CD4-positive, alpha-beta memory T cell (primary cell): ENCODE results near the gene GPR153. TPM values are rescaled to one million over a fixed set of nuclear protein-coding genes. Genes with fewer than 3 reads are reported as not detected.
A peak's percentile ranks its signal among the peaks of the same experiment; 100 is the strongest.

Experiments used
- CTCF ChIA-PET: fragments of 350-600 bp; sonication (Branson Sonifier 250); formaldehyde crosslinking; loops from one replicate; lab custom pipeline; 2021; ENCODE audit warnings: inconsistent platforms; ENCODE audit not compliant: partially characterized antibody; lab: Charles Lee
- POLR2A ChIA-PET: fragments of 350-600 bp; sonication (Branson Sonifier 250); formaldehyde crosslinking; loops from one replicate; lab custom pipeline; 2021; ENCODE audit not compliant: partially characterized antibody; lab: Charles Lee
- DNase-seq, 5 donors: peaks; one replicate each; pipeline versions ENCODE4 v3.0.0 to v3.0.0-alpha.2; 2020 to 2022; ENCODE audit warnings: mixed read lengths in 1 of 5
- H3K27ac ChIP-seq: one replicate; pipeline ENCODE4 v1.7.0; 2013; ENCODE audit warnings: low read depth, low read length
- H3K27me3 ChIP-seq: 2 replicates; pipeline ENCODE4 v1.7.0; 2013; ENCODE audit warnings: mild to moderate bottlenecking, low read length, moderate library complexity; ENCODE audit not compliant: insufficient read depth
- H3K36me3 ChIP-seq: 2 replicates; pipeline ENCODE4 v1.7.0; 2013; ENCODE audit warnings: mild to moderate bottlenecking, low read length, moderate library complexity; ENCODE audit not compliant: insufficient read depth
- H3K4me1 ChIP-seq: 2 replicates; pipeline ENCODE4 v1.7.0; 2013; ENCODE audit warnings: mild to moderate bottlenecking, low read length, moderate library complexity; ENCODE audit not compliant: insufficient read depth
- H3K4me3 ChIP-seq, 2 donors: one replicate each; pipeline ENCODE4 v1.7.0; 2013; ENCODE audit warnings: low read length in 2 of 2, mild to moderate bottlenecking in 1 of 2
- H3K9me3 ChIP-seq, 2 donors: one replicate each; pipeline ENCODE4 v1.7.0; 2013; ENCODE audit warnings: low read length in 2 of 2, control low read depth in 1 of 2; ENCODE audit not compliant: control insufficient read depth in 1 of 2
- H3K27ac Mint-ChIP-seq, 7 donors: one replicate each; pipeline ENCODE4 v1.8.0; 2020 to 2021; ENCODE audit warnings: mixed read lengths in 7 of 7, mild to moderate bottlenecking in 6 of 7, inconsistent platforms in 3 of 7, moderate library complexity in 3 of 7
- H3K27me3 Mint-ChIP-seq, 2 donors: one replicate each; pipeline ENCODE4 v1.8.0; 2020 to 2021; ENCODE audit warnings: mixed read lengths in 2 of 2
- H3K36me3 Mint-ChIP-seq, 2 donors: one replicate each; pipeline ENCODE4 v1.8.0; 2020 to 2021; ENCODE audit warnings: mixed read lengths in 2 of 2, inconsistent platforms in 1 of 2, mild to moderate bottlenecking in 1 of 2
- H3K4me1 Mint-ChIP-seq, 4 donors: one replicate each; pipeline ENCODE4 v1.8.0; 2020 to 2021; ENCODE audit warnings: mixed read lengths in 4 of 4, mild to moderate bottlenecking in 1 of 4
- H3K4me3 Mint-ChIP-seq, 8 donors: one replicate each; pipeline ENCODE4 v1.8.0; 2020 to 2021; ENCODE audit warnings: mixed read lengths in 8 of 8, mild to moderate bottlenecking in 7 of 8, moderate library complexity in 6 of 8, inconsistent platforms in 3 of 8
- H3K9me3 Mint-ChIP-seq, 8 donors: one replicate each; pipeline ENCODE4 v1.8.0; 2020 to 2021; ENCODE audit warnings: mixed read lengths in 8 of 8, mild to moderate bottlenecking in 5 of 8, inconsistent platforms in 3 of 8, moderate library complexity in 1 of 8
- intact Hi-C: fragments of 100-400 bp; cut with micrococcal nuclease; formaldehyde crosslinking; loops from one replicate; pipeline ENCODE4 v1.15.1; 2023
- polyA plus RNA-seq, 2 donors: library from polyadenylated mRNA; unstranded; fragments of 300-500 nt; fragmentation: Illumina TruSeq; gene quantifications; one replicate each; pipeline ENCODE4 v1.2.3, GENCODE V29; 2021
- total RNA-seq, 2 experiments: library from RNA; stranded (reverse); gene quantifications; one replicate each; pipeline ENCODE4 v1.2.3, GENCODE V29; 2021

GPR153 gene
- total and polyA plus RNA-seq, 4 experiments from 2014 or later: 0.32 to 0.33 TPM; not detected in 2

DNA sequence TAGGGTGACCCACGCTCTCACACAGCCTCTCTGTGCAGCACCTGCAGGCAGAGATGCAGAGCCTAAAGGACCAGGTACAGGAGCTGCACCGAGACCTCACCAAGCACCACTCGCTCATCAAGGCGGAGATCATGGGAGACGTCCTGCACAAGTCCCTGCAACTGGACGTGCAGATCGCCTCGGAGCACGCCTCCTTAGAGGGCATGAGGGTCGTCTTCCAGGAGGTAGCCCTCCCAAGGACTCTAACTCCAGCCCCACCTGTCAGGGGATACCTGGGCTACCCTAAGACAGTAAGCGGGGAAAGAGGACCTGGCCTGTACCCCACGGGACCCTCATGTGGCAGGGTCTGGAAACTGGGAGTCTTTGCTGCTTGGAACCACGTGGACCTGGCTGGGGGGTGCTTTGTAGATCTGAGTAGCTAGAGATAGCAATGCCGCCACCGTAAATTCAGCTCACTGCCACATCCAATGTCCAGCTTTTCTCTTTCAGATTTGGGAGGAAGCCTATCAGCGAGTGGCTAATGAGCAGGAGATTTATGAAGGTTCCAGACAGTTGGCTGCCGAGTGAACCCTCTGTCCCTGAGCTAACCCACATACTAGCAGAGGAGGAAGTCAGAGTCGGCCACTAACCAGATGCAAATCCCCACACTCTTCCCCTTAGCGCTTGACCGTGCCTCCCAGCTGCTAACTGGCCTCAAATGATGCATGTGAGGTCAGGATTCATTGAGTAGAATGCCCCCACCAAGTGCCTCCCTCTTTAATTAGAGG lies 48.5 kb downstream of the GPR153 start:
- intact Hi-C loops: no loop called here
- H3K36me3 ChIP-seq: no peaks in the 10 kb centered on the region
- DNase-seq: no peak
- Mint-ChIP-seq H3K27me3 (no peaks in the 10 kb centered on the region), H3K4me3 (peak overlapping the region in 2 of 8 donors; percentile 12 to 30), H3K4me1 (peaks cover 0 to 16% (median 6%) of the 10 kb centered on the region in 4 donors), H3K36me3 (no peaks in the 10 kb centered on the region), H3K27ac (peak overlapping the region in 1 of 7 donors; percentile 29), H3K9me3 (no peaks in the 10 kb centered on the region)
- POLR2A ChIA-PET: no interaction called here
- no peaks in the 10 kb centered on the region for H3K9me3 ChIP-seq
- H3K4me1 ChIP-seq: peaks cover 9% of the 10 kb centered on the region
- no peaks in the 10 kb centered on the region for H3K27me3 ChIP-seq
- CTCF ChIA-PET: no interaction called here
- no peak overlapping the region for H3K4me3 ChIP-seq
- no peak overlapping the region for H3K27ac ChIP-seq

DNA sequence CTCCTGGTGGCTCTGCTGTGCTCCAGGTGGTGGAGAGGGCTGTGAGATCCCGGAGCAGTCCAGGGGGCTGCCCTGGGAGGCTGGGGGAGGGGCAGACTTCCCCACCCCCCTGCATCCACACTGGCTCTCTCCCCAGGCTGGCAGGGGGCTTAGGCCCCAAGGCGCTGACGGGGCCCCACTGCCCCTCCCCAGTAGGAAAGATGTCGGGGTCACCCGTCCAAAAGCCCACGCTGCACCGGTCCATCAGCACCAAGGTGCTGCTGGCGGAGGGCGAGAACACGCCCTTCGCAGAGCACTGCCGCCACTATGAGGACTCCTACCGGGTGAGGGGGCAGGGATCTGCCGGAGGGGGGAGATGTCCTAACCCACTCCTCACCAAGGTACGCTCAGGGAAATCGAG lies 49.2 kb downstream of the GPR153 start:
- no peak for DNase-seq
- H3K9me3 Mint-ChIP-seq: no peaks in the 10 kb centered on the region
- H3K4me3 Mint-ChIP-seq: no peak overlapping the region
- no peak overlapping the region for H3K27ac Mint-ChIP-seq
- Histone ChIP-seq H3K4me1 (peaks cover 13% of the 10 kb centered on the region), H3K27me3 (no peaks in the 10 kb centered on the region), H3K4me3 (no peak overlapping the region), H3K9me3 (no peaks in the 10 kb centered on the region), H3K27ac (no peak overlapping the region), H3K36me3 (no peaks in the 10 kb centered on the region)
- H3K27me3 Mint-ChIP-seq: peaks cover 0 to 2% of the 10 kb centered on the region in 2 donors
- intact Hi-C loops: no loop called here
- H3K4me1 Mint-ChIP-seq: peaks cover 2 to 19% (median 6%) of the 10 kb centered on the region in 4 donors
- ChIA-PET CTCF (no interaction called here), POLR2A (no interaction called here)
- H3K36me3 Mint-ChIP-seq: no peaks in the 10 kb centered on the region

DNA sequence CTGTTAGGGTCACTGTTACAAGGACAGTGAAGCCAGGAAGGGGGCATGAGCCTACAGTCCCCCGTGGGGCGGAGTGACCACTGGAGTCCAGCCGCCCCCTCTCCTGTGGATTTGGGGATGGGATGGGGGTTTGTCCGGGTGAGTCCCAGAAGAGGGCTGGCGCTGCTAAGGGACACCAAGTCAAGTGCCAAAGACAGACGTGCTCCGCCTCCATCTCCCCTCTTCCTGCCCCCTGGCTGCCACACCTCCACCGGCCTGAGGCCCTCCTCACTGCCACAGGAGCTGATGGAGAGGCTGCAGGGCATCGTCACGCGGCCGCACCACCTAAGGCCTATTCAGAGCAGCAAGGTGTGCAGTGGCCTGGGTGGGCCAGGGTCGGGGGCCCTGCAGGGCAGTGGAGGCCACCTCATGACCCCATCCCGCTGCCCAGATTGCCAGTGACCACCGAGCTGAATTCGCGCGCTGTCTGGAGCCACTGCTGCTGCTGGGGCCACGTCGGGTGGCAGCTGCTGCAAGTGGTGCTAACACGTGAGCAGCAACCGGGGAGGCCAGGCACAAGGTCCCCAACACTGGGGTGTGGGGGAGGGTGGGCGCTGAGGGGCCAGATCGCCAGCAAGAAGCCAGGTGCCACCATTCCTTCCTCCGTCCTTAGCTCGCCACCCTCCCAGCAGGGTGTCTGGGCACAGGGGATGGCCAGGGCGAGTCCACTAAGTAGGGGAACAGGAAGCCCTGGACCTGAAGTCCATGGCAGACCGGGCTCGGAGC lies 50.1 kb downstream of the GPR153 start:
- no peak overlapping the region for H3K4me3 Mint-ChIP-seq
- H3K27me3 ChIP-seq: no peaks in the 10 kb centered on the region
- H3K4me3 ChIP-seq: no peak overlapping the region
- no peaks in the 10 kb centered on the region for H3K36me3 Mint-ChIP-seq
- intact Hi-C loops: no loop called here
- H3K27ac ChIP-seq: no peak overlapping the region
- peaks cover 3 to 23% (median 7%) of the 10 kb centered on the region in 4 donors for H3K4me1 Mint-ChIP-seq
- no peak overlapping the region for H3K27ac Mint-ChIP-seq
- ChIA-PET CTCF (no interaction called here), POLR2A (interaction anchor here (0.9 kb wide), 1 partner anchor 25 kb away, joined by 3 read pairs; the partner anchor contains the start of gene ICMT)
- H3K9me3 ChIP-seq: no peaks in the 10 kb centered on the region
- peaks cover 0 to 2% of the 10 kb centered on the region in 2 donors for H3K27me3 Mint-ChIP-seq
- no peaks in the 10 kb centered on the region for H3K36me3 ChIP-seq
- DNase-seq: no peak
- no peaks in the 10 kb centered on the region for H3K9me3 Mint-ChIP-seq
- H3K4me1 ChIP-seq: peaks cover 19% of the 10 kb centered on the region

DNA sequence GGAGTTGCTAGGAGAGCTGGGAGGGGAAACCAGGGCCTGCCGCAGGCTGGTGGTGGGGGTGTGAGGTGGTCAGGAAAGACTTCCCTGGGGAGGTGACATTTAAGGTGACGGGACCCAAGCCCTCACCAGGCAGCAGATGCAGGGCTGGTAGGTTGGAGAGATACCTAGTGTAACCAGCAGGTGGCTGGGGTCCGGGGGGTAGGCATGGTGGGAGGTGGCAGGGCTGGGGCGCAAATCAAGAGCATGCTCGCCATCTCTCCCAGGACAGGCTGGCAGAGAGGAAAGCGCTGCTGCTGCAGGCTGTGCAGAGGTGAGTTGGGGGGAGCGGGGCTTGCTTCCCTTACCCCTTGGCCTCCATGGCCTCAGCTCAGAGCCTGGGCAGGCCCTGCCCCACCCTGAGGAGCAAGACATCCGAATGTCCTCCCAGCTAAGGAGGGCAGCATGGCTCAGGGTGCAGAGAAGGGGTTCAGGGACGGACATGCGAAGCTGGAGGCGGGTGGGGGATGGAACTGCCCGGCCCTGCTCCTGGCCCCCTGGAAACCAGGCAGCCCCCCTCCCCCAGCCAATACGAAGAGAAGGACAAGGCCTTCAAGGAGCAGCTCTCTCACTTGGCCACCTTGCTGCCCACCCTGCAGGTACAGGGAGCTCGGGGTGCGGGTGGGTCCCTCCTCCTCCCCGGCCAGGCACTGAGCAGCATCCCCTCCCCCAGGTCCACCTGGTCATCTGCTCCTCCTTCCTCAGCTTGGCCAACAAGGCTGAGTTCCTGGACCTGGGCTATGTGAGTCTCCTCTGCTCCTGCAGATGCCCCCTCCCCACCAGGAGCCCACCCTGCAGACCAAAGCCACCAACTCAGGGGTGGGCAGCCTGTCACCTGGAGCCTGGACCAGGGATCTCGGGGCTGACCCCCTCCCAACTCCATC lies 51.0 kb downstream of the GPR153 start:
- ChIA-PET CTCF (no interaction called here), POLR2A (interaction anchor here (0.9 kb wide), 1 partner anchor 26 kb away, joined by 3 read pairs; the partner anchor contains the start of gene ICMT)
- intact Hi-C loops: loop anchor here (5.0 kb wide), 1 partner anchor 37 kb away; no protein-coding TSS in a partner anchor
- Mint-ChIP-seq H3K27ac (peak overlapping the region in 1 of 7 donors; percentile 75), H3K27me3 (peaks cover 0 to 2% of the 10 kb centered on the region in 2 donors), H3K4me1 (peaks cover 2 to 22% (median 7%) of the 10 kb centered on the region in 4 donors), H3K4me3 (peak overlapping the region; percentile 50 to 74 (median 62)), H3K36me3 (no peaks in the 10 kb centered on the region), H3K9me3 (no peaks in the 10 kb centered on the region)
- H3K27ac ChIP-seq: no peak overlapping the region
- H3K4me3 ChIP-seq: no peak overlapping the region
- no peaks in the 10 kb centered on the region for H3K9me3 ChIP-seq
- DNase-seq: peak in 3 of 5 donors; percentile 14 to 21 (median 16)
- no peaks in the 10 kb centered on the region for H3K36me3 ChIP-seq
- peaks cover 22% of the 10 kb centered on the region for H3K4me1 ChIP-seq
- H3K27me3 ChIP-seq: no peaks in the 10 kb centered on the region

DNA sequence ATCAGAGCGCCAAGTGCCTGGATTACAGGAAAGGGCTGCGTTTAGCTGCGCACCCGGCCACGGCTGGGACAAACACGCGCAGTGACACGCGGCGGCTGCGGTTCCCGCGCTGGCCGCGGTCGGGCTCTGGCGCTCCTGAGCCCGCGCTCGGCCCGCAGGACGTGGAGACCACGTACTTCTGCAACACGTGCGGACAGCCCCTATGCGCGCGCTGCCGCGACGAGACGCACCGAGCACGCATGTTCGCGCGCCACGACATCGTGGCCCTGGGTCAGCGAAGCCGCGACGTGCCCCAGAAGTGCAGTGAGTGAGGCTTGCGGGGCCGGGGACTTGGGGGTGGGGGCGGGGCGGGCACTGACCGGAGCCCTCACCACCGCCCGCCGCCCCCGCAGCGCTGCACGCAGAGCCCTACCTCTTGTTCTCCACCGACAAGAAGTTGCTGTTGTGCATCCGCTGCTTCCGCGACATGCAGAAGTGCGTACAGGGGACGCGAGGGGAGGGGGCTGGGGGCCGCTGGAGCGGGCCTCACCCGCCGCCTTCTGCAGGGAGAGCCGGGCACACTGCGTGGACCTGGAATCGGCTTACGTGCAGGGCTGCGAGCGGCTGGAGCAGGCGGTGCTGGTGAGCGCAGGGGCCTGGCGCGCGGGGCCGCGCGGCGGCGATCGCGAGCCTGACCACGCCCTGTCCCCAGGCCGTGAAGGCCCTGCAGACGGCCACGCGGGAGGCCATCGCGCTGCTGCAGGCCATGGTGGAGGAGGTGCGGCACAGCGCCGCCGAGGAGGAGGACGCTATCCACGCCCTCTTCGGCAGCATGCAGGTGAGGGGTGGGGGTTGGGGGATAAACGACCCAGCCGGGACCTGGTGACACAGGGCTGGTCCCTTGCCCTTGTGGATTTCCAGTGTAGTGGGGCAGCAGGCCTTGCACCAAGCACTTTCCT lies 51.9 kb downstream of the GPR153 start:
- H3K4me1 Mint-ChIP-seq: peaks cover 2 to 27% (median 9%) of the 10 kb centered on the region in 4 donors
- ChIA-PET CTCF (interaction anchor here (1.2 kb wide), 1 partner anchor 11 kb away, joined by 3 read pairs; no protein-coding TSS in a partner anchor), POLR2A (interaction anchor here (1.0 to 1.3 kb wide), 2 partner anchors 19 to 36 kb away, joined by 3 to 4 read pairs; no protein-coding TSS in a partner anchor)
- peaks cover 0 to 3% of the 10 kb centered on the region in 2 donors for H3K27me3 Mint-ChIP-seq
- Histone ChIP-seq H3K27me3 (no peaks in the 10 kb centered on the region), H3K4me3 (peak overlapping the region in 1 of 2 donors; percentile 24), H3K36me3 (no peaks in the 10 kb centered on the region), H3K4me1 (peaks cover 25% of the 10 kb centered on the region), H3K27ac (no peak overlapping the region), H3K9me3 (no peaks in the 10 kb centered on the region)
- no peaks in the 10 kb centered on the region for H3K36me3 Mint-ChIP-seq
- intact Hi-C loops: loop anchor here (5.0 kb wide), 1 partner anchor 38 kb away; no protein-coding TSS in a partner anchor
- peak in 2 of 5 donors; percentile 16 for DNase-seq
- H3K27ac Mint-ChIP-seq: peak overlapping the region in 1 of 7 donors; percentile 75
- H3K9me3 Mint-ChIP-seq: no peaks in the 10 kb centered on the region
- peak overlapping the region; percentile 60 to 74 (median 66) for H3K4me3 Mint-ChIP-seq

DNA sequence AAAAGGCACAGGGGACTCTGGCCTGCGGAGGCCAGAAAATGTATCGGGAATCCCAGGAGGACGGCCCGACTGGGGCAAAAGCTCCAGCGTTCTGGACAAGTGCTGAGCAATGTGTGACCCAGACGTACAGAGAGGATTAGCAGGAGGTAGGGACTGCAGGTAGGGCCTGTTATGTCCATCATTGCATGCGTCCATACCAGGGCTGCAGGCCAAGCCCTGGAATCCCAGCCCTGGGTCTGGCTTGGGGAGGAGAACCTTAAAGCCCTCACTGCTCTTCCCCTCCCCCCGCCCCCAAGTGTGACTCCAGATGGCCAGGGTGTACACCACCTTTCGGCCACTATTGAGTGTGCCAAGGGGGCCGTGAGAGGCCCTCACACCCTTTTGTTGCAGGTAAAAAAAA lies 53.0 kb downstream of the GPR153 start:
- H3K4me1 Mint-ChIP-seq: peaks cover 2 to 27% (median 9%) of the 10 kb centered on the region in 4 donors
- H3K36me3 ChIP-seq: no peaks in the 10 kb centered on the region
- no peaks in the 10 kb centered on the region for H3K9me3 Mint-ChIP-seq
- H3K9me3 ChIP-seq: no peaks in the 10 kb centered on the region
- ChIA-PET POLR2A (interaction anchor here (0.6 to 1.3 kb wide), 5 partner anchors 10 to 283 kb away, joined by 3 to 4 read pairs (median 3); no protein-coding TSS in a partner anchor), CTCF (interaction anchor here (1.2 to 4.6 kb wide), 2 partner anchors 13 to 28 kb away, joined by 3 to 20 read pairs; partner anchors contain the start of gene ICMT)
- peaks cover 0 to 3% of the 10 kb centered on the region in 2 donors for H3K27me3 Mint-ChIP-seq
- no peaks in the 10 kb centered on the region for H3K36me3 Mint-ChIP-seq
- H3K4me3 Mint-ChIP-seq: peak overlapping the region in 5 of 8 donors; percentile 29 to 68 (median 51)
- no peak overlapping the region for H3K27ac ChIP-seq
- peak overlapping the region in 1 of 7 donors; percentile 65 for H3K27ac Mint-ChIP-seq
- H3K4me3 ChIP-seq: no peak overlapping the region
- no peak for DNase-seq
- intact Hi-C loops: loop anchor here (5.0 kb wide), 1 partner anchor 39 kb away; no protein-coding TSS in a partner anchor
- H3K27me3 ChIP-seq: no peaks in the 10 kb centered on the region
- H3K4me1 ChIP-seq: peaks cover 25% of the 10 kb centered on the region
